HG03342 (cell line): ENCODE results near the gene LBHD1.
"Not testable (repeated sequence)": the region's sequence is repeated elsewhere in the genome, so short reads cannot be mapped to it uniquely, and the experiment has no call there.

ENCODE experiments used
- ATAC-seq: cut with Tn5 transposase; IDR thresholded peaks from one replicate; pipeline ENCODE4 v1.9.1; 2021; ENCODE audit warnings: mild to moderate bottlenecking, moderate library complexity; ENCODE audit not compliant: unreplicated experiment

LBHD1 gene

DNA sequence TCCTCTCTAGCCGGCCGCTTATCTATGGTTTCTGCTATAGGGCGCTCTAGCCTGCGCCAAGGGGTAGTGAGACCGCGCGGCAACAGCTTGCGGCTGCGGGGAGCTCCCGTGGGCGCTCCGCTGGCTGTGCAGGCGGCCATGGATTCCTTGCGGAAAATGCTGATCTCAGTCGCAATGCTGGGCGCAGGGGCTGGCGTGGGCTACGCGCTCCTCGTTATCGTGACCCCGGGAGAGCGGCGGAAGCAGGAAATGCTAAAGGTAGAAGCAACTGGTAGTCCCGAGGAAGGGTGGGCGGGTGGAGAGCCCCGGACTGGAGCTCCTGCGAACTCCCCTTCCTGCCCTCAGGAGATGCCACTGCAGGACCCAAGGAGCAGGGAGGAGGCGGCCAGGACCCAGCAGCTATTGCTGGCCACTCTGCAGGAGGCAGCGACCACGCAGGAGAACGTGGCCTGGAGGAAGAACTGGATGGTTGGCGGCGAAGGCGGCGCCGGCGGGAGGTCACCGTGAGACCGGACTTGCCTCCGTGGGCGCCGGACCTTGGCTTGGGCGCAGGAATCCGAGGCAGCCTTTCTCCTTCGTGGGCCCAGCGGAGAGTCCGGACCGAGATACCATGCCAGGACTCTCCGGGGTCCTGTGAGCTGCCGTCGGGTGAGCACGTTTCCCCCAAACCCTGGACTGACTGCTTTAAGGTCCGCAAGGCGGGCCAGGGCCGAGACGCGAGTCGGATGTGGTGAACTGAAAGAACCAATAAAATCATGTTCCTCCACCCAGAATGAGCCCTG lies at the start of gene LBHD1, which contains the start of gene UQCC3:
Gene LBHD1 (minus strand): TSS at position 660 of the 782 bp plus-strand sequence. CDS start 2,236 bp downstream, outside the sequence.
Gene UQCC3 (plus strand): TSS at position 66 of the 782 bp plus-strand sequence. CDS start 73 bp downstream, at position 139.
- peak; percentile 52 for ATAC-seq

- no peak for ATAC-seq
Measured at GRCh38 chr11:62719302-62719978, 47.4 kb upstream of the LBHD1 start.

DNA sequence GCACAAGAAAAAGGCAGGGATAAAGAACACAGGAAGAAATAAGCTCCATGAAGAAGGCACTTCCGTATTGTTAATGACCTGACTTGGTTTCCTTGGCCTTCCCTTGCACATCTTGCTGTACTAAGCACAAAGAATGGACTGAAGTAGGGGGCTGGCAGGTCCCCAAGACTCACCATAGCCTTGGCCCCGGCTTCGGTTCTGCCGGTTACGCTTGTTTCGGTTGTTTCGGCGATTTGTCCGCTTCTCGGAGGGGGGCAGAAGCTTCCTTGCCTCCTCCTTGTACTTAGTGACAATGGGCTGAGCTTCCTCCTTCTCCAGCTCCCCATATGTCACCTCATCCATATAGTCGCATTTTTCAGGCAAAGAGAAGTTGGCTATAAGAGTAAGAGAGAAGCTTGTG lies 44.7 kb upstream of the LBHD1 start:
- no peak for ATAC-seq

DNA sequence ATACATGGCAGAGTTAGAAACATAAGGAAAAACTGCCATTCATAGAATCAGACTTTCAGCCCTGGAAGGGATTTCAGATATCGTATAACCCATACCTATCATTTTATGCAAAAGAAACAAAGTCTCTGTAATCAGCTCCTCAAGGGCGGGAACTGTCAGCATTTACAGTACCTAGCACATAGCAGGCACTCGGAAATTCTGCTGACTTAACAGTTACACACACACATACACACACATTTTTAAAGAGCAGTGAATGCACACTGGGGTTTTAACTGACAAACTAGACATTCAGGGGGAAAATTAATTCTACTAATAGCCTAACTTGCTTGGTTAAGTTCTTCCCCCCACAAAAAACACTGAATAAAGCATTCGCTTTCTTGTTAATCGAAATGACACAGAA lies 44.1 kb upstream of the LBHD1 start:
- ATAC-seq = no peak

GRCh38 chr11:62715150-62716130 lies 43.4 kb upstream of the LBHD1 start:
- ATAC-seq = no peak

DNA sequence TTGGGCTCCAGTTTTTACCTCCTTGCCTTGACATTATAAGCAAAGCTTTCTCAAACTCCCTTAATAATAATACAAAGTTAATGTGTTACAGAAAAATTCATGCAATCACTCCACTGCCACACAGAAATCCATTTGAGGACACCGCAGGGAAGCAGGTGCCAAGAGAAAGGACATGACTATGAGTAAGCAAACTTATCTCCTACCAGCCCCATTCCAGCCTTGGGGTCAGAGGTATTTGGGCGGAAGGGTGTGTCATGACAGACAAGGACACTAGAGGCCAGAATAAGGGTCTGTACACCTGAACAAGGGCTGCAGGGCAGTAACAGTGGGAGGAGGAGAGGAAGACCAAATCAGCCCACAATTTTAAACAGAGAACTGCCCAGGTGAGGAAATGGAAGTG lies 41.3 kb upstream of the LBHD1 start:
- ATAC-seq = no peak

- no peak for ATAC-seq
Measured at GRCh38 chr11:62712861-62713260, 40.8 kb upstream of the LBHD1 start.

GRCh38 chr11:62712276-62712812 lies 40.3 kb upstream of the LBHD1 start:
- ATAC-seq = no peak

GRCh38 chr11:62710001-62710345 lies 37.9 kb upstream of the LBHD1 start:
- no peak for ATAC-seq

- ATAC-seq = peak; percentile 67
Measured at GRCh38 chr11:62709247-62710000, 37.4 kb upstream of the LBHD1 start.

GRCh38 chr11:62708793-62709192 lies 36.7 kb upstream of the LBHD1 start:
- no peak for ATAC-seq

DNA sequence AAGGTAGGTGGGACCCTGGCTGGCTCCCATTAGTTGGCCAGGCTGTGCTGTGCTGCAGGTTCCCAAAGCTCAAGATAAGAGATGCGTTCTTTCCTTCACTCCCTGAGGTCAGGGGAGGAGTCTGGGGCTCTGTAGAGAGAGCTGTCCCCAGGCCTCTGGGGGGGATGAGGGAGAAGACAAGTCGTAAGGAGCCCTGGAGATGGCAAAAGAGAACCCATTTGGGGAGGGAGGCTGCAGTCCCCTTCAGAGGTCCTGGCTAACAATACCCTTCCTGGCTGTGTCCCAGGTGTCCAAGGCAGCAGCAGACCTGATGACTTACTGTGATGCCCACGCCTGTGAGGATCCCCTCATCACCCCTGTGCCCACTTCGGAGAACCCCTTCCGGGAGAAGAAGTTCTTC lies 36.3 kb upstream of the LBHD1 start:
- no peak for ATAC-seq

DNA sequence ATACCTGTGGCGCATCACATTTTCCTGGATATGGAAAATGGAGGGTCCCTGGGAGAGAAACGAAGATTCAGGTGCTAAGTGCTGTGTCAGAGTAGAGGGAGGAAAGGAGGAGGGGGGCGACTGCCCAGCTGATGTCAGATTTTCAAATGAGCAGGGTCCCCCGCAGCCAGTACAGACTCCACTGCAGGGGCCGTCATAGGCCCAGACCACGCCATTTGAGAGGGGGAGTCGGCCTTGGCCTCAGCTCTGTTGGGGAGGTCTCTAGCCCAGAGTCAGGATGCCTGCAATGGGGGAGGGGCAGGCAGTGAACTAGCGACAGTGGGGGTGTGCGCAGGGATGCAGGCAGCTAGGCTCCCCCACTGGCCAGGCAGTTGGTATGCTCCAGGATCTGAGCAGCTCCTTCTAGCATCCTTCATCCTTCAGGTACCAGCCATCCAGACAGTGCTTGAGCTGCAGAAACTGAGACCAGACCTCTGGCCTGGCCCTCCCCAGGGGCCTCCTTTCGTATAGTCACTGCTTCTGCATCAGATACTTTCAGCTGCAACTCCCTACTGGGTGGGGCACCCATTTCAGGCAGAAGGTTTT lies 35.3 kb upstream of the LBHD1 start, which contains the start of the genes BSCL2 and GNG3:
Gene BSCL2 (minus strand): TSS at position 148 of the 585 bp plus-strand sequence. CDS start 229 bp downstream, outside the sequence.
Gene GNG3 (plus strand): TSS at position 400 of the 585 bp plus-strand sequence. CDS start 620 bp downstream, outside the sequence.
- ATAC-seq = no peak

DNA sequence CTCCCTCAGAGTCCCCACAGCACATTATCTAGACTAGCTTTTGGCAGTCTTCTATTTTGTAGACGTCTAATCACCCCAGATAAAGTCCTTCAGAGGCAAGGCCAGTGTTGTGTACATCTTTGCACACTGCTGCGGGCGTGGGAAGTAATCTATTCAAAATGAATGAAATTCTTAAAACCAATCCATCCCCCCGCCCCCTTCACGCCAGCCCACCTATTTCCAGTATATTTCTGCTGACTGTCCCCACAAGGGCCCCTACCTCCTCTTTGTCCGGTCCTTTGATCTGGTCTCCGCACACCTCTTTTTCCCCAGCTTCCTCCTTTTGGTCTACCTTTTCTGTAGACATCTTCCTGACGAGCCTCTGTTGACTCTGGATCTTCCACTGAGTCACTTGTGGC lies 34.8 kb upstream of the LBHD1 start:
- no peak for ATAC-seq

- peak; percentile 59 for ATAC-seq
Measured at GRCh38 chr11:62705880-62706849, 34.1 kb upstream of the LBHD1 start.

- no peak for ATAC-seq
Measured at GRCh38 chr11:62705413-62705812, 33.3 kb upstream of the LBHD1 start.

- not testable (repeated sequence) for ATAC-seq
Measured at GRCh38 chr11:62703921-62704320, 31.9 kb upstream of the LBHD1 start.

DNA sequence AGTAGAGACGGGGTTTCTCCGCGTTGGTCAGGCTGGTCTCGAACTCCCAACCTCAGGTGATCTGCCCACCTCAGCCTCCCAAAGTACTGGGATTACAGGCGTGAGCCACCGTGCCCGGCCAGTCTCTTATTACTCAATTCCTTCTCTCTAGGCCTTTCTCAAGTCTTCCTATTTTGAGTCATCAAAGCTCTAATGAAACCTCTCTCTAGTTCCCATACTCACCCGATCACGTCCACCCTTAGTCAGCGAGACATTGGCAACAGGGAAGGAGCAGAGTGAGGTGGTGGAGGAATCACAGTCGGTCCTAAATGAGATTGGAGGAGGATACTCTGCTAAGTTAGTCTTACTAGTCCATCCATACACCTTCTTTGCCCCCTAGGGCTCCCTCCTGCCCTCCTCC lies 30.2 kb upstream of the LBHD1 start:
- no peak for ATAC-seq
